ENCODE data around the gene ALG14.

The ALG14 gene

GRCh38 chr1:95004013-95004412, 68.7 kb downstream of the ALG14 start:
- H3K4me1 ChIP-seq (ENCODE audit: insufficient read depth, low read length, severe bottlenecking): peaks cover 8% of the 10 kb centered on the region
- H3K27ac ChIP-seq (ENCODE audit: low read depth, low read length, poor library complexity, severe bottlenecking): no peak overlapping the region
- no peak for TF ChIP-seq EZH2 (IDR thresholded peaks at IDR 0.05; ENCODE audit: borderline replicate concordance, low read length)
- no peak for TF ChIP-seq CTCF (IDR thresholded peaks at IDR 0.05; ENCODE audit: low read length)
- H3K4me2 ChIP-seq (ENCODE audit: low read length): no peak overlapping the region
- H3K4me3 ChIP-seq (ENCODE audit: low read depth, low read length, poor library complexity, severe bottlenecking): no peak overlapping the region
- no peaks in the 10 kb centered on the region for H3K9me3 ChIP-seq (ENCODE audit: low read length)
- no peaks in the 10 kb centered on the region for H3K79me2 ChIP-seq (ENCODE audit: insufficient read depth, low read length)
- H4K20me1 ChIP-seq (ENCODE audit: insufficient read depth, low read length): no peaks in the 10 kb centered on the region
- H3K9me2 ChIP-seq (ENCODE audit: low read depth, low read length): no peaks in the 10 kb centered on the region
- no peaks in the 10 kb centered on the region for H3K27me3 ChIP-seq (ENCODE audit: insufficient read depth, low read length)
- no peak overlapping the region for H2AFZ ChIP-seq (ENCODE audit: low read length)
- H3K36me3 ChIP-seq (ENCODE audit: insufficient read depth, low read length): no peaks in the 10 kb centered on the region
- no peaks in the 10 kb centered on the region for H3F3A ChIP-seq (ENCODE audit: insufficient read depth, low read length)
- H3K9ac ChIP-seq (ENCODE audit: low read length): no peak overlapping the region

- no peak for TF ChIP-seq CTCF (IDR thresholded peaks at IDR 0.05; ENCODE audit: low read length)
- TF ChIP-seq EZH2 (IDR thresholded peaks at IDR 0.05; ENCODE audit: borderline replicate concordance, low read length): no peak
- H3K9me2 ChIP-seq (ENCODE audit: low read depth, low read length): no peaks in the 10 kb centered on the region
- H3K9me3 ChIP-seq (ENCODE audit: low read length): no peaks in the 10 kb centered on the region
- no peak overlapping the region for H3K27ac ChIP-seq (ENCODE audit: low read depth, low read length, poor library complexity, severe bottlenecking)
- H3K4me2 ChIP-seq (ENCODE audit: low read length): no peak overlapping the region
- no peaks in the 10 kb centered on the region for H3K27me3 ChIP-seq (ENCODE audit: insufficient read depth, low read length)
- H4K20me1 ChIP-seq (ENCODE audit: insufficient read depth, low read length): no peaks in the 10 kb centered on the region
- no peaks in the 10 kb centered on the region for H3F3A ChIP-seq (ENCODE audit: insufficient read depth, low read length)
- no peak overlapping the region for H2AFZ ChIP-seq (ENCODE audit: low read length)
- peaks cover 8% of the 10 kb centered on the region for H3K4me1 ChIP-seq (ENCODE audit: insufficient read depth, low read length, severe bottlenecking)
- no peak overlapping the region for H3K4me3 ChIP-seq (ENCODE audit: low read depth, low read length, poor library complexity, severe bottlenecking)
- H3K79me2 ChIP-seq (ENCODE audit: insufficient read depth, low read length): no peaks in the 10 kb centered on the region
- H3K9ac ChIP-seq (ENCODE audit: low read length): no peak overlapping the region
- no peaks in the 10 kb centered on the region for H3K36me3 ChIP-seq (ENCODE audit: insufficient read depth, low read length)
These were observed 69.4 kb downstream of the ALG14 start for GRCh38 chr1:95003433-95003738.

- Histone ChIP-seq H3K79me2 (ENCODE audit: insufficient read depth, low read length) (no peaks in the 10 kb centered on the region), H4K20me1 (ENCODE audit: insufficient read depth, low read length) (no peaks in the 10 kb centered on the region), H3K9me2 (ENCODE audit: low read depth, low read length) (no peaks in the 10 kb centered on the region), H3K27me3 (ENCODE audit: insufficient read depth, low read length) (no peaks in the 10 kb centered on the region), H3K4me2 (ENCODE audit: low read length) (no peak overlapping the region), H3K36me3 (ENCODE audit: insufficient read depth, low read length) (no peaks in the 10 kb centered on the region), H2AFZ (ENCODE audit: low read length) (no peak overlapping the region), H3K9ac (ENCODE audit: low read length) (no peak overlapping the region), H3K4me3 (ENCODE audit: low read depth, low read length, poor library complexity, severe bottlenecking) (no peak overlapping the region), H3K27ac (ENCODE audit: low read depth, low read length, poor library complexity, severe bottlenecking) (no peak overlapping the region), H3F3A (ENCODE audit: insufficient read depth, low read length) (no peaks in the 10 kb centered on the region), H3K4me1 (ENCODE audit: insufficient read depth, low read length, severe bottlenecking) (peaks cover 8% of the 10 kb centered on the region), H3K9me3 (ENCODE audit: low read length) (no peaks in the 10 kb centered on the region)
- no peak for TF ChIP-seq CTCF (IDR thresholded peaks at IDR 0.05; ENCODE audit: low read length)
These were observed 70.0 kb downstream of the ALG14 start for GRCh38 chr1:95002540-95003432.

Data from OCI-LY1 (cell line).